ENCODE results near the gene CALD1.

DNA sequence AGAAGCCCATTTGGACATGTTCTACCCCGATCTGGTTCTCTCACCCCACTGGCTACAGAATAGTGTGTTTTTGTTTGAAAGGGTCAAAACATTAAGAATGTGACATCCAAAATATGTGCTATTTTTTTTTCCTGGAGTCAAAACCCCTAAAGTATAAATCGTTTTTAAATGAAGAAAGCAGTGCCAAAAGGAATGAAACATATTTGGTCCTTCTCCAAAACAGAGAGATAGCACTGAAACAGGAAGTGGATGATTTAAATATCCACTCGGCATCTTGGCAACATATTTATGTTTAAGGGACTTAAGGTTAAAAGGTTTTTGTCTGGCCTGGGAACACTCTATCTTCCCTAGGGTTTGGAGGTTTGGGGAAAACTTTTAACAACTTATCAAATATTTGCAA is 32.3 kb downstream of the CALD1 start:
- no peak for TF ChIP-seq EZH2 (IDR thresholded peaks at IDR 0.05; ENCODE audit: borderline replicate concordance, low read depth, low read length, severe bottlenecking)
- TF ChIP-seq, protein P1, sequence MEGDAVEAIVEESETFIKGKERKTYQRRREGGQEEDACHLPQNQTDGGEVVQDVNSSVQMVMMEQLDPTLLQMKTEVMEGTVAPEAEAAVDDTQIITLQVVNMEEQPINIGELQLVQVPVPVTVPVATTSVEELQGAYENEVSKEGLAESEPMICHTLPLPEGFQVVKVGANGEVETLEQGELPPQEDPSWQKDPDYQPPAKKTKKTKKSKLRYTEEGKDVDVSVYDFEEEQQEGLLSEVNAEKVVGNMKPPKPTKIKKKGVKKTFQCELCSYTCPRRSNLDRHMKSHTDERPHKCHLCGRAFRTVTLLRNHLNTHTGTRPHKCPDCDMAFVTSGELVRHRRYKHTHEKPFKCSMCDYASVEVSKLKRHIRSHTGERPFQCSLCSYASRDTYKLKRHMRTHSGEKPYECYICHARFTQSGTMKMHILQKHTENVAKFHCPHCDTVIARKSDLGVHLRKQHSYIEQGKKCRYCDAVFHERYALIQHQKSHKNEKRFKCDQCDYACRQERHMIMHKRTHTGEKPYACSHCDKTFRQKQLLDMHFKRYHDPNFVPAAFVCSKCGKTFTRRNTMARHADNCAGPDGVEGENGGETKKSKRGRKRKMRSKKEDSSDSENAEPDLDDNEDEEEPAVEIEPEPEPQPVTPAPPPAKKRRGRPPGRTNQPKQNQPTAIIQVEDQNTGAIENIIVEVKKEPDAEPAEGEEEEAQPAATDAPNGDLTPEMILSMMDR (IDR thresholded peaks at IDR 0.05; ENCODE audit: borderline replicate concordance, extremely low read depth, low read length, poor library complexity, severe bottlenecking) = no peak

Data from DND-41 (cell line).